NCI-H2227 (cell line): ENCODE data around the gene GRIN2A.

ENCODE experiments used
- DNase-seq: peaks from one replicate; lab custom pipeline; 2025; ENCODE audit not compliant: unreplicated experiment; lab: John Stamatoyannopoulos, UW

The GRIN2A gene

GRCh38 chr16:9977333-9977897 is 204.8 kb downstream of the GRIN2A start:
- DNase-seq: no peak

- no peak for DNase-seq
Observed at GRCh38 chr16:9976601-9977000, 205.6 kb downstream of the GRIN2A start.

- DNase-seq: no peak
Observed at GRCh38 chr16:9971907-9972306, 210.3 kb downstream of the GRIN2A start.

- DNase-seq: no peak
Observed at GRCh38 chr16:9970796-9971195, 211.4 kb downstream of the GRIN2A start.

- no peak for DNase-seq
Observed at GRCh38 chr16:9970244-9970643, 212.0 kb downstream of the GRIN2A start.

- no peak for DNase-seq
Observed at GRCh38 chr16:9969580-9969979, 212.6 kb downstream of the GRIN2A start.

- DNase-seq: no peak
Observed at GRCh38 chr16:9966569-9967157, 215.6 kb downstream of the GRIN2A start.

GRCh38 chr16:9965079-9965478 is 217.1 kb downstream of the GRIN2A start:
- DNase-seq: no peak

GRCh38 chr16:9964426-9964825 is 217.8 kb downstream of the GRIN2A start:
- DNase-seq: no peak

- DNase-seq: no peak
Observed at GRCh38 chr16:9957433-9957832, 224.8 kb downstream of the GRIN2A start.

- DNase-seq: no peak
Observed at GRCh38 chr16:9957002-9957401, 225.2 kb downstream of the GRIN2A start.

- DNase-seq: no peak
Observed at GRCh38 chr16:9955677-9956076, 226.6 kb downstream of the GRIN2A start.

- no peak for DNase-seq
Observed at GRCh38 chr16:9953908-9954570, 228.2 kb downstream of the GRIN2A start.

- no peak for DNase-seq
Observed at GRCh38 chr16:9950658-9951057, 231.6 kb downstream of the GRIN2A start.

- no peak for DNase-seq
Observed at GRCh38 chr16:9949396-9949795, 232.8 kb downstream of the GRIN2A start.

- no peak for DNase-seq
Observed at GRCh38 chr16:9948933-9949332, 233.3 kb downstream of the GRIN2A start.

GRCh38 chr16:9946022-9946720 is 236.1 kb downstream of the GRIN2A start:
- no peak for DNase-seq

GRCh38 chr16:9943121-9943520 is 239.1 kb downstream of the GRIN2A start:
- no peak for DNase-seq

GRCh38 chr16:9941245-9941644 is 241.0 kb downstream of the GRIN2A start:
- DNase-seq: no peak

GRCh38 chr16:9934723-9935508 is 247.3 kb downstream of the GRIN2A start:
- no peak for DNase-seq

- DNase-seq: no peak
Observed at GRCh38 chr16:9932919-9933653, 249.1 kb downstream of the GRIN2A start.
